ENCODE measurements around the gene PCBP3. TPM values are rescaled to one million over a fixed set of nuclear protein-coding genes. Genes with fewer than 3 reads are reported as not detected.

The PCBP3 gene
- total RNA-seq (1 to 10 TPM in 4 of 6 donors, under 1 TPM in 2; 0.83 to 2.7 (median 1.6) TPM), polyA plus RNA-seq (1 to 10 TPM; 1.7 to 4.3 TPM)

DNA sequence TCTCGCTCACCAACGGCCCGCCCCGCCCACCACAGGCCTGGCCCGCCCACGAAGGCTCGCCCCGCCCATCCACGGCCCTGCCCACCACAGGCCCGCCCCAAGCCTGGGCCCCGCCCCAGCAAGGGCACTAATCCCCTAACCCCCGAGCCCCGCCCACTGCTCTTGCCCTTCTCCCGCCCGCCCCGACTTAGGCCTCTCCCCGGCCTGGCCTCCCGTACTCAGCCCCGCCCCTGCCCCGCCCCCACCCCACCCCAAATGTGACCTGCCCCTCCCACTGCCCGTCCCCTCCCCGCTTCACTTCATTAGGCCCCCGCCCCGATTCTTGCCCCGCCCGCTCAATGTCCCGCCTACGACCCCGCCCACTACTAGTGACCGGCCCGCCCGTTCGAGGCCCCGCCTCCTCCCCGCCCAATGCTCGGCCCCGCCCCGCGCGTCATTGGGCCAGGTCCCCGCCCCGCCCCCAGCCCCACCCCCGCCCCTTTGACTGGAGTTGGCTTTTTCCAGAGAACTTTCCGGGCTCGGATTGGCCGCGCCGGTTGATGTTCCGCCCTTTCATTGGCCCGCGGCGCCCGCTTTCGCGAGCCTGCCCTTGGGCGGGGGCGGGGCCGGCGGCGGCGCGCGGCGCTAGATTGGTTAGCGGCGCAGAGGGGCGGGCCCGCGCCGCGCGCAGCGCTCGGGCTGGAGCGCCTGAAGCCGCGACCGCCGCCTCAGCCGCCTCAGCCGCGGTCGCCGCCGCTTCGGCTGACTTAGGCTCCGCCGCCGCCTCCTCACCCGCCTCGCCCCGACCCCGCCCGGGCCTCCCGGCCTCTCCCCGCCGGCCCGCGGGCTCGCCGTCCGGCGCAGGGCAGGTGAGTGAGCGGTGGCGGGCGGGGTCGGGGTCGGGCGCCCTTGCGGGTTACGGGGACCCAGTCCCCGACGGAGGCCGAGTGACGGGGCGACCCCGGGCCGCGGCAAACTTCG lies at the start of gene PCBP3:
Gene PCBP3 (plus strand): TSS at position 705 of the 960 bp plus-strand sequence. CDS start 206,361 bp downstream, outside the sequence.
- intact Hi-C loops (cut with DNase I), result no loop called here
- H3K36me3 ChIP-seq, result no peaks in the 10 kb centered on the region
- H3K4me3 ChIP-seq, result peak within 1 kb of the TSS; percentile 18 to 55 (median 38)
- FAIRE-seq, result no peak
- peak; percentile 96 to 99 (median 98) for DNase-seq
- 1 to 3% methylated on average over 59 to 120 of the region's 120 CpGs for WGBS, 2 donors
- H3K27ac ChIP-seq, result no peak within 1 kb of the TSS
- H3K9me3 ChIP-seq, result no peaks in the 10 kb centered on the region
- no peaks in the 10 kb centered on the region for H3K27me3 ChIP-seq
- no peaks in the 10 kb centered on the region for H3K4me1 ChIP-seq
- TF ChIP-seq, protein P1, sequence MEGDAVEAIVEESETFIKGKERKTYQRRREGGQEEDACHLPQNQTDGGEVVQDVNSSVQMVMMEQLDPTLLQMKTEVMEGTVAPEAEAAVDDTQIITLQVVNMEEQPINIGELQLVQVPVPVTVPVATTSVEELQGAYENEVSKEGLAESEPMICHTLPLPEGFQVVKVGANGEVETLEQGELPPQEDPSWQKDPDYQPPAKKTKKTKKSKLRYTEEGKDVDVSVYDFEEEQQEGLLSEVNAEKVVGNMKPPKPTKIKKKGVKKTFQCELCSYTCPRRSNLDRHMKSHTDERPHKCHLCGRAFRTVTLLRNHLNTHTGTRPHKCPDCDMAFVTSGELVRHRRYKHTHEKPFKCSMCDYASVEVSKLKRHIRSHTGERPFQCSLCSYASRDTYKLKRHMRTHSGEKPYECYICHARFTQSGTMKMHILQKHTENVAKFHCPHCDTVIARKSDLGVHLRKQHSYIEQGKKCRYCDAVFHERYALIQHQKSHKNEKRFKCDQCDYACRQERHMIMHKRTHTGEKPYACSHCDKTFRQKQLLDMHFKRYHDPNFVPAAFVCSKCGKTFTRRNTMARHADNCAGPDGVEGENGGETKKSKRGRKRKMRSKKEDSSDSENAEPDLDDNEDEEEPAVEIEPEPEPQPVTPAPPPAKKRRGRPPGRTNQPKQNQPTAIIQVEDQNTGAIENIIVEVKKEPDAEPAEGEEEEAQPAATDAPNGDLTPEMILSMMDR (IDR thresholded peaks at IDR 0.05), result no peak
- ATAC-seq, result peak; percentile 87 to 93 (median 88)

DNA sequence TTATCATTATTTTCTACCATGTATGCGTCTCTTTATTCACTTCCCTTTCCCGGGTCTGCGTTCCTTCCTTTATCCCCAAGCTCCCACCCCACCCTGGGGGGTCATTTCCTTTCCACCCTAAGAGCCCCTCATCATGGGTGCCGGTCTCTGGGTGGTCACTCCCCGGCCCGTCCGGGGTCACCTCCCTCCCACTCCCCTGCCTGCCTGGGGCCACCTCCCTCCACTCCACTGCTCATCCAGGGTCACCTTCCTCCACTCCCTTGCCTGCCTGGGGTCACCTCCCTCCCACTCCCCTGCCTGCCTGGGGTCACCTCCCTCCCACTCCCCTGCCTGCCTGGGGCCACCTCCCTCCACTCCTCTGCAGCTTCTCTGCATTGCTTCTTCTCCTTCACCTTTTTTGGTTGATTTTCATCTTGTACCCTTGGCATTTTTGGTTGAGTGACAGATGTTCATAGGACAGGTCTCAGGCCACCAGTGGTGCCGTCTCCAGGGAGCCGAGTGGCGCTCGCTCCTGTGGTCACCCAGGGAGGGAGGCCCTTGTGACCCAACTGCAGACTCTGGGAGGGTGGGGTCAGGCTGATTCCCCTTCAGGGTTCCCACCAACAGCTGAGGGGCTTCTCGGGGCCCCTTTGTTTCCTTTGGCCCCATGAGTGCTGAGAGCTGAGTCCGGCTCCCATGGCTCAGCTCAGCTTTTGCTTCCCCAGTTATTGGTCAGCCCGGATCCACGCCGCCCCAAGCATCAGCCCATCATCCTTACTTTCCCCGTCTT lies 48.6 kb upstream of the PCBP3 start:
- no peak for ATAC-seq
- Histone ChIP-seq H3K27ac (no peak overlapping the region), H3K4me1 (peaks cover 0 to 15% (median 0%) of the 10 kb centered on the region in 3 donors), H3K9me3 (no peaks in the 10 kb centered on the region), H3K4me3 (no peak overlapping the region), H3K36me3 (no peaks in the 10 kb centered on the region), H3K27me3 (no peaks in the 10 kb centered on the region)
- TF ChIP-seq, protein P1 (IDR thresholded peaks at IDR 0.05), result no peak
- 69 to 85% methylated on average over 16 to 17 of the region's 17 CpGs for WGBS, 2 donors
- peak in 1 of 6 donors; percentile 42 for DNase-seq
- intact Hi-C loops (cut with DNase I), result loop anchor here in 2 of 3 donors (5.0 kb wide), 1 partner anchor 38 kb away; no protein-coding TSS in a partner anchor
- no peak for FAIRE-seq

DNA sequence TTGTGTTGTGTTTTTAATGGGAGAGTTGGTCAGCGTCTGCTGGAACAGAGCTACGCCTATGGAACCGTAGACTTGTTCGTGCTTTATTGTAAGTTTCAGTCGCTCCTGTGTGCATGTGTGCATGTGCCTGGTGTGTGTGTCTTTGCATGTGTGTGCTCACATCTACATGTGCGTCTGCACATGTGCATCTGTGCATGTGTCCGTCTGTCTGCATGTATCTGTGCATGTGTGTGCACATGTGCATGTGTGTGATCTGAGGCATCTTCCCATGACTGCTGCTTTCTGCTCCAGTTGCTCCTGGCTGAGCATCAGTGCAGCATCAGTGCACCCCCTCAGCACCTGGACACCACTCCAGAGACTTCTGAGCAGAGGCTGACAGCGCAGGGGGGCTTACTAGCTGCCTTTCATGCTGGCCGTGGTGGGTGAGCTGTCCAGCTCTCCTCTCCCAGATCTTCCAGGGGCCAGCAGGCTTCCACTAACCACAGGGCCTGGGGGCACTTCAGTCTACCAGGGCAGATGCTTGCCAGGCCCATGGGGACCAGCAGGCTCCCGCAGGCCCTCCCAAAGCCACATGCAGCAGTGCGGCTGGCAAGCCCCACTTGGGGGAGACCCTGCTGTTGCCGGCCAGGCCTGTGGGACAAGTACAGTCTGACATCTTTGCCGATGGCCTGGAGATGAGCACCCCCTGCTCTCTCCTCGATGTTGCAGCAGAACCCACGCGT lies 47.8 kb upstream of the PCBP3 start:
- no peak for FAIRE-seq
- H3K27me3 ChIP-seq, result no peaks in the 10 kb centered on the region
- intact Hi-C loops (cut with DNase I), result loop anchor here in 2 of 3 donors (5.0 kb wide), 1 partner anchor 38 kb away; no protein-coding TSS in a partner anchor
- WGBS, 2 donors, result 74 to 86% methylated on average over 16 of the region's 16 CpGs
- no peaks in the 10 kb centered on the region for H3K9me3 ChIP-seq
- TF ChIP-seq, protein P1 (IDR thresholded peaks at IDR 0.05), result no peak
- no peaks in the 10 kb centered on the region for H3K36me3 ChIP-seq
- no peak overlapping the region for H3K27ac ChIP-seq
- no peak overlapping the region for H3K4me3 ChIP-seq
- H3K4me1 ChIP-seq, result peaks cover 0 to 15% (median 0%) of the 10 kb centered on the region in 3 donors
- DNase-seq, result peak in 1 of 6 donors; percentile 43
- ATAC-seq, result no peak

DNA sequence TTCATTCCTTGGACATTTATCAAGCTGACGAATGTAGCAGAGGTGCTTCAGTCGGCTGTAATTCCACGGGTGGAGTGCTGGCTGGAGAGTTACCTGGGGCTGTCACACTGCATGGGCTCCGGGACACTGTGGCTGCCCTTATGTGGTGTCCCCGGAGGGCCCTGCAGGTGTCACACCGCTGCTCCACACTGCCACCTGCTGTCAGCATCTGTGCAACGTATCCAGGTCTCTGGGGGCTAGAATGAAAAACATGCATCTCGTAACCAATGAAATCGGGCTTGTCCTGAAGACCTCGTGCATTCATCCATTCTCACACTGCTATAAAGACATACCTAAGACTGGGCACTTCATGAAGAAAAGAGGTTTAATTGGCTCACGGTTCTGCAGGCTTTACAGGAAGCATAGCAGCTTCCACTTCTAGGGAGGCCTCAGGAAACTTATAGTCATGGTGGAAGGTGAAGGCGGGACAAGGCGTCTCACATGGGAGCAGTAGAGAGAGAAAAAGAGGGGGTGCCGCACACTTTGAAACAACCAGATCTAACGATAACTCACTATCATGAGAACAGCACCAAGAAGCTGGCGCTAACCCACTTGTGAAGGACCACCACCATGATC lies 46.7 kb upstream of the PCBP3 start:
- Histone ChIP-seq H3K4me3 (no peak overlapping the region), H3K27me3 (no peaks in the 10 kb centered on the region), H3K9me3 (no peaks in the 10 kb centered on the region), H3K4me1 (peaks cover 0 to 10% (median 0%) of the 10 kb centered on the region in 3 donors), H3K36me3 (no peaks in the 10 kb centered on the region), H3K27ac (no peak overlapping the region)
- TF ChIP-seq, protein P1 (IDR thresholded peaks at IDR 0.05), result peak; percentile 72 to 85 (median 82)
- no peak for FAIRE-seq
- WGBS, 2 donors, result 21 to 27% methylated on average over 16 of the region's 16 CpGs
- intact Hi-C loops (cut with DNase I), result loop anchor here in 2 of 3 donors (5.0 kb wide), 1 partner anchor 40 kb away; no protein-coding TSS in a partner anchor
- ATAC-seq, result peak; percentile 84 to 96 (median 94)
- peak; percentile 62 to 95 (median 80) for DNase-seq

Data from pancreas (tissue), 10 donors.